ENCODE data around the gene PTPDC1. TPM values are rescaled to one million over a fixed set of nuclear protein-coding genes. Genes with fewer than 3 reads are reported as not detected.

The PTPDC1 gene
- total RNA-seq, 1 donor from 2014 or later: 11.0 TPM

DNA sequence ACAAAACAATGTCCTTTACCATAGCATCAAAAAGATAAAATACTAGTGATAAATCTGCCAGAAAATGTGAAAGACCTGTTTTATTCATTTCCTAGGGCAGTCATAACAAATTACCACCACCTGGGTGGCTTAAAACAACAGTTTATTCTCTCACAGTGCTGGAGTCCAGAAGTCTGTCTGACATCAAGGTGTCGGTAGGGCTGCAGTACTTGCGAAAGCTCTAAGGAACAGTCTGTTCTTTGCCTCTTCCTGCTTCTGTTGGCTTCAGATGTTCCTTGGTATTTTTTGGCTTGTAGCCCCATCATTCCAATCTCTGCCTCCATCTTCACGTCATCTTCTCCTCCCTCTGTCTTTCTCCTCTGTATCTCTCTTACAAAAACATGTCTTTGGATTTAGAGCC is 51.0 kb downstream of the PTPDC1 start:
- DNase-seq (no peak), ATAC-seq (peak; percentile 80 to 83)
- peaks cover 38% of the 10 kb centered on the region for H3K4me1 ChIP-seq
- TF ChIP-seq, protein P1, sequence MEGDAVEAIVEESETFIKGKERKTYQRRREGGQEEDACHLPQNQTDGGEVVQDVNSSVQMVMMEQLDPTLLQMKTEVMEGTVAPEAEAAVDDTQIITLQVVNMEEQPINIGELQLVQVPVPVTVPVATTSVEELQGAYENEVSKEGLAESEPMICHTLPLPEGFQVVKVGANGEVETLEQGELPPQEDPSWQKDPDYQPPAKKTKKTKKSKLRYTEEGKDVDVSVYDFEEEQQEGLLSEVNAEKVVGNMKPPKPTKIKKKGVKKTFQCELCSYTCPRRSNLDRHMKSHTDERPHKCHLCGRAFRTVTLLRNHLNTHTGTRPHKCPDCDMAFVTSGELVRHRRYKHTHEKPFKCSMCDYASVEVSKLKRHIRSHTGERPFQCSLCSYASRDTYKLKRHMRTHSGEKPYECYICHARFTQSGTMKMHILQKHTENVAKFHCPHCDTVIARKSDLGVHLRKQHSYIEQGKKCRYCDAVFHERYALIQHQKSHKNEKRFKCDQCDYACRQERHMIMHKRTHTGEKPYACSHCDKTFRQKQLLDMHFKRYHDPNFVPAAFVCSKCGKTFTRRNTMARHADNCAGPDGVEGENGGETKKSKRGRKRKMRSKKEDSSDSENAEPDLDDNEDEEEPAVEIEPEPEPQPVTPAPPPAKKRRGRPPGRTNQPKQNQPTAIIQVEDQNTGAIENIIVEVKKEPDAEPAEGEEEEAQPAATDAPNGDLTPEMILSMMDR (IDR thresholded peaks at IDR 0.05): no peak
- H3K4me3 ChIP-seq: no peak overlapping the region
- no peaks in the 10 kb centered on the region for H3K27me3 ChIP-seq (ENCODE audit: low read depth)
- H3K27ac ChIP-seq: peak overlapping the region; percentile 51
- H3K36me3 ChIP-seq: no peaks in the 10 kb centered on the region
- intact Hi-C loops (cut with DNase I): no loop called here
- H3K9me3 ChIP-seq: no peaks in the 10 kb centered on the region

DNA sequence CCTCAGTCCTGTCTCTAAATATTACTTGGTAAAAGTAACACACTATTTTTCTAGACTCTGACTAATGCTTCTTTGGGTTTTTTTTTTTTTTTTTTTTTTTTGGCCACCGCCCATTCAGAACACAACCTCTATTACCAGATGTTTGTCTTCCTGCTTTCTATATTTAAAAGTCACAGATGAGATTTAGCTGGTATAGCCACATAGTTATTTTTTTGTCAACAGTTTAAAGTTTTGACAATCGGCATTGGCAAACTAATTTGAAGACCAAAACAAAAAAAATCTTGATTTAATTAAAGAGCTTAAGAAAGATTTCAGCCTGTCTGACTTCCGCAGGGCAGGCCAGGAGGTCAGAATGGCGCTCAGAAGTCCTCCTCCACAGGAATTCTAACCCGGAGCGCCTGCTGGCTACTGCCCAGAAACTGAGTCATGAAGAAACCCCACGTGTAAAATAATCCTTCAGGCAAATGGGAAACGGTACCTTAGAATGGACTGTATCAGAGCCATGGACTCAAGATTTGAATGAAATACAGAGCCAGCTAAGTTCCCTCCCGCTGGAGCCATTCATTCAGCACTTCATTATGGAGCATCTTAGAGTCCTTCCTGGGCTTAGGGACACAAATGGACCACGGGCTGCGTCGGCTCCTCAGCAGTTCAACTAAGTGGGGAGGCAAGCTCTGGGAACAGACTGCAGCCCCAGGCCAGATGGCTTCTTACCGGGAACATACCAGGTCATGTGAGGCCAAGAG is 55.6 kb downstream of the PTPDC1 start:
- TF ChIP-seq, protein P1 (IDR thresholded peaks at IDR 0.05): no peak
- no peaks in the 10 kb centered on the region for H3K27me3 ChIP-seq (ENCODE audit: low read depth)
- peak; percentile 75 to 81 for ATAC-seq
- peak overlapping the region; percentile 77 for H3K27ac ChIP-seq
- no peaks in the 10 kb centered on the region for H3K9me3 ChIP-seq
- H3K36me3 ChIP-seq: no peaks in the 10 kb centered on the region
- intact Hi-C loops (cut with DNase I): no loop called here
- H3K4me1 ChIP-seq: peaks cover 57% of the 10 kb centered on the region
- peak; percentile 75 for DNase-seq
- H3K4me3 ChIP-seq: no peak overlapping the region

DNA sequence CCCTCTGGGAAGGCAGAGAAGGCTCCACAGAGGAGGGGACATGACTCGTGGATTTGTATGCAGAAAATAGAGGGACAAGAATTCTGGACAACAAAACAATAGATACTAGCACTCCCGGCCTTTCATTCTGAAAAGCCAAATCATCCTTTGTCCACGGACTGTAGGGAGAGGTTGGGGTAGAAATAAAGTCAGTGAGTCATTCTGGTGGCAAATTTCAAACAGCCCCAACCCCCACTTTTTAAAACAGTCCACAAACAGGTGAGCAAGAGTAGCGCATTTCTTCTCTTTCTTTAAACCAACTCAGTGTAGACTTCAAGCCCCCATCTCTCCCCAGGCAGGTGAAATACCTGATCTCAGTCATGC is 56.1 kb downstream of the PTPDC1 start:
- Histone ChIP-seq H3K36me3 (no peaks in the 10 kb centered on the region), H3K4me1 (peaks cover 53% of the 10 kb centered on the region), H3K27ac (peak overlapping the region; percentile 77), H3K9me3 (no peaks in the 10 kb centered on the region), H3K4me3 (no peak overlapping the region), H3K27me3 (ENCODE audit: low read depth) (no peaks in the 10 kb centered on the region)
- DNase-seq (no peak), ATAC-seq (no peak)
- TF ChIP-seq, protein P1 (IDR thresholded peaks at IDR 0.05): no peak
- intact Hi-C loops (cut with DNase I): no loop called here

DNA sequence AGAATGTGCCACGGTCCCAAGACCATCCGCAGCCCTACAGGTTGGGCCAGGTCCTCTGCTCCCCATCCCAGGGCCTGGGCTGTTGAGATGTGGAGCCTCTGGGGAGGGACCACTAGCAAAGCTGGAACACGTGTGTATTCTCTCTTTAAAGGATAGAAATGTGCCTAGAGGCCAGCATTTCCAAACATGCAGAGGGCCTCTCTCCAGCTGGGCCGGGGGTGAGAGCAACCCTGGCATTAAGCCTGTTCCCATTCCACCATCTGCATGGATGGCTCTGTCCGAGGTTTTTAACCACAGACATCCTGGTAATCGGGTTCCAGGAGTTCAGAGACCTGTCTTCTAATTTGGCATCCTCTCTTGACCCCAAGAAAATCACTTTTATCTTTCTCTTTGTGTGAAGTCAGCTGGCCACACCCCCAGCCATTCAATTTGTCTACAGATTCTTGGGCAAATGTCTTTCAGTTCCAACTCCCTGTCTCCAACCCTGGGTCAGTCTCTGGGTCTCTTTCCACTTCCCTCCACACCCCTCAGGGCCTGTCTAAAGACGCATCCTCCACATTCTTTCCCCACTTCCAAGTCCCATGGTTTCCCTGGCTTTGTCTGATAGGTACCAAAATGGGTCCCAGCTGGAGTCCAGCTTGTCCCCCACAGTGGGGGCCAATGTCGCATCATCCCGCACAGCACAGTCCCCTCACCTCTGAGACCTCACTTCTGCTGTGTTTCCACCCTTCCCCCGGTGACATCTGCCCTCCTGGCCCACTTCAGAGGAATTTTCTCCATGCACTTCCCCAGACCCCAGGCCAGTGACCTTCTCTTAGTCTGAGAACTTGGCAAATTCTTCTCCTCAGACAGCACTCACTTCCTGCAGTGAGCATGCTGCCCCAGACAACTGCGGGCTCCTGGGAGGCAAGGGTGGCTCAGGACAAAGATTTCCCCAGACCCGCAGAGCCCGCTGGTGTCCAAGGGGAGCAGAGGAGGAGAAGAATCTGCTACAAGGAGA is 56.8 kb downstream of the PTPDC1 start:
- TF ChIP-seq, protein P1 (IDR thresholded peaks at IDR 0.05): no peak

DNA sequence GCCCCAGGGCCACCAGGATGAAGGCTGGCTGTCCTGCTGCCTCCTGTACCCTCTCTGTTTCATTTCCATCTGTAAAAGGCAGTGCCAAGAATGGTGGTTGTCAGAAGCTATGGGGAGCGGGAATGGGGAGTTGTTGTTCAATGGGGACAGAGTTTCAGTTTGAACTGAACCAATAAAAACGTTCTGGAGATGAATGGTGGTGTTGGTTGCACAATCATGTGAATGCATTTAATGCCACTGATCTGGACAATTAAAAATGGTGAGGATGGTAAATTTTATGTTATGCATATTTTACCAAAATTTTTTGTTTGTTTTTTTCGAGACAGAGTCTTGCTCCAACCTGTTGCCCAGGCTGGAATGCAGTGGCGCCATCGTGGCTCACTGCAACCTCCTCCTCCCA is 58.1 kb downstream of the PTPDC1 start:
- ATAC-seq: no peak
- Histone ChIP-seq H3K9me3 (no peaks in the 10 kb centered on the region), H3K27me3 (ENCODE audit: low read depth) (no peaks in the 10 kb centered on the region), H3K36me3 (no peaks in the 10 kb centered on the region), H3K4me1 (peaks cover 47% of the 10 kb centered on the region), H3K4me3 (no peak overlapping the region), H3K27ac (peak overlapping the region; percentile 77)
- no peak for DNase-seq
- intact Hi-C loops (cut with DNase I): no loop called here
- TF ChIP-seq, protein P1 (IDR thresholded peaks at IDR 0.05): no peak

More for the DNA sequence above, 56.8 kb downstream of the PTPDC1 start:
- no peak for DNase-seq
- Histone ChIP-seq H3K4me3 (no peak overlapping the region), H3K27ac (peak overlapping the region; percentile 77), H3K36me3 (no peaks in the 10 kb centered on the region), H3K4me1 (peaks cover 47% of the 10 kb centered on the region), H3K9me3 (no peaks in the 10 kb centered on the region), H3K27me3 (ENCODE audit: low read depth) (no peaks in the 10 kb centered on the region)
- ATAC-seq: peak; percentile 18 to 43
- intact Hi-C loops (cut with DNase I): no loop called here

Measured in lower lobe of right lung (tissue), 2 donors.